ENCODE data around the gene MYH13.
"Not testable (repeated sequence)": the region's sequence is repeated elsewhere in the genome, so short reads cannot be mapped to it uniquely, and the experiment has no call there.

The MYH13 gene

DNA sequence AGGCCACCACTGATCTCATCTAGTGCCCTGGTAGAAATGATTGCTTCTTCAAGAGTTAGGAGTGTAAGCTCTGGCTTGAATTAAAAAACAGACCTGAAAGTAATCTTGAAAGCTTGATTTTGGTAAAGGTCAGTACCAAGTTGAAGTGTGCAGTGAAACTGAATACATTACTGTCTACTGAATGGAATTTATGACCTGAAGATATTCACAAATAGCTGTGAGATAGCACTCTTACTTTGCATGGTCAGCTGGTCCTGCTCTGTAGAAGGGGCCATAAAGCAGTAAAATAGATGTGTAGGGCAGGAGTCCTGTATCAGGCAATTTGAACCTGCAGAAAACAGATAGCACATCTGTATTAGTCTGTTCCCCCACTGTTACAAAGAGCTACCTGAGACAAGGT is 78.6 kb downstream of the MYH13 start:
- H4K20me1 ChIP-seq (ENCODE audit: insufficient read depth): no peaks in the 10 kb centered on the region
- no peak overlapping the region for H3K4me3 ChIP-seq (IDR thresholded peaks at IDR 0.05; ENCODE audit: insufficient read depth, low read depth, low read length)
- H3K27me3 ChIP-seq (ENCODE audit: insufficient read depth, low read depth): no peaks in the 10 kb centered on the region
- no peak overlapping the region for H3K4me2 ChIP-seq
- no peaks in the 10 kb centered on the region for H3K79me2 ChIP-seq (ENCODE audit: insufficient read depth, low read depth)
- no peaks in the 10 kb centered on the region for H3K36me3 ChIP-seq (ENCODE audit: insufficient read depth)
- no peaks in the 10 kb centered on the region for H3K4me1 ChIP-seq (ENCODE audit: low read depth, poor library complexity, severe bottlenecking)
- no peak overlapping the region for H2AFZ ChIP-seq (ENCODE audit: low read depth)
- no peak overlapping the region for H3K9ac ChIP-seq
- no peak overlapping the region for H3K27ac ChIP-seq
- TF ChIP-seq, protein P1, sequence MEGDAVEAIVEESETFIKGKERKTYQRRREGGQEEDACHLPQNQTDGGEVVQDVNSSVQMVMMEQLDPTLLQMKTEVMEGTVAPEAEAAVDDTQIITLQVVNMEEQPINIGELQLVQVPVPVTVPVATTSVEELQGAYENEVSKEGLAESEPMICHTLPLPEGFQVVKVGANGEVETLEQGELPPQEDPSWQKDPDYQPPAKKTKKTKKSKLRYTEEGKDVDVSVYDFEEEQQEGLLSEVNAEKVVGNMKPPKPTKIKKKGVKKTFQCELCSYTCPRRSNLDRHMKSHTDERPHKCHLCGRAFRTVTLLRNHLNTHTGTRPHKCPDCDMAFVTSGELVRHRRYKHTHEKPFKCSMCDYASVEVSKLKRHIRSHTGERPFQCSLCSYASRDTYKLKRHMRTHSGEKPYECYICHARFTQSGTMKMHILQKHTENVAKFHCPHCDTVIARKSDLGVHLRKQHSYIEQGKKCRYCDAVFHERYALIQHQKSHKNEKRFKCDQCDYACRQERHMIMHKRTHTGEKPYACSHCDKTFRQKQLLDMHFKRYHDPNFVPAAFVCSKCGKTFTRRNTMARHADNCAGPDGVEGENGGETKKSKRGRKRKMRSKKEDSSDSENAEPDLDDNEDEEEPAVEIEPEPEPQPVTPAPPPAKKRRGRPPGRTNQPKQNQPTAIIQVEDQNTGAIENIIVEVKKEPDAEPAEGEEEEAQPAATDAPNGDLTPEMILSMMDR (conservative IDR thresholded peaks at IDR 0.05; ENCODE audit: low read depth, low read length): no peak

DNA sequence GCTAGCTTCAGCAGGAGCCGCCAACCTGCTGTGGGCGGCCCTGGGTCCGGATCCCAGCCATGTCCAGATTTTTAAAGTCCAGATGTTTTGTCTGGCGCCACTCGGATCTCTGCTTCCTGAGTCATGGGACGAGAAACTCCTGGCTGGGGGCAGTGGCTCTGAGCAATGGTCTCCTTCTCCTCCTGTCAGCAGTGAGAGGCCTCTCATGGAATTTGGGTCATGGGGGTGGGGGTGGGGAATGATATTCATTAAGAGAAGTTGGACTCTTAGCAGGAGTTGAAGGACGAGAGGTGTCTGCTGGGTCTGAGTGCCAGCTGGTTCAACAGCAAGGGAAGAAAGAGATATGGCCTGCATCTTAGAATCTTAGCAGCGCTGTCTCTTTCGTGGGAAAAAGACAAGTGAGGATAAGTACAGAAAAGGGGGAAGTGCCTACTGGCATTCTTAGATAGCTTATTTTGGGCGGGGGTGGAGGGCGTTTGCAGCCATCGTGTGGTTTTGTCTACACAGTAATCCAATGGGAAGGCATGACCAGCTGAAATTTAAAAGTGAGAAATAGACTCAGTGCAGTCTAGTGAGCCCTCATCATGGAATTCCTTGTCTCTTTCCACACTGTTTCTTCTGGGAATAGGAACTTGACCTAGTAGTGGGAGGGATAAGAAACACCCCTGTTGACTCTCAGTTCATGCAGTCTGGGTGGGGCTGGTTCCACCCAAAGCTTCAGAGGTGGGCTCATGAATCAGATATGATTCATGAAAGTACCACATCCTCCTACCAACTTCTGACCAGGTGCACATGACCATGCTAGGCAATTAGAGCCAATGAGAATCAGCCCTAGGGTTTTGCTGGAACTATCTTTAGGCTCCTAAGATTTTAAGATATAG is 80.5 kb downstream of the MYH13 start:
- Histone ChIP-seq H3K4me2 (no peak overlapping the region), H4K20me1 (ENCODE audit: insufficient read depth) (no peaks in the 10 kb centered on the region), H3K4me1 (ENCODE audit: low read depth, poor library complexity, severe bottlenecking) (no peaks in the 10 kb centered on the region), H3K27me3 (ENCODE audit: insufficient read depth, low read depth) (no peaks in the 10 kb centered on the region), H3K79me2 (ENCODE audit: insufficient read depth, low read depth) (no peaks in the 10 kb centered on the region), H3K36me3 (ENCODE audit: insufficient read depth) (no peaks in the 10 kb centered on the region), H3K9ac (no peak overlapping the region), H3K4me3 (IDR thresholded peaks at IDR 0.05; ENCODE audit: insufficient read depth, low read depth, low read length) (no peak overlapping the region), H2AFZ (ENCODE audit: low read depth) (no peak overlapping the region), H3K27ac (no peak overlapping the region)
- TF ChIP-seq, protein P1 (conservative IDR thresholded peaks at IDR 0.05; ENCODE audit: low read depth, low read length): no peak

DNA sequence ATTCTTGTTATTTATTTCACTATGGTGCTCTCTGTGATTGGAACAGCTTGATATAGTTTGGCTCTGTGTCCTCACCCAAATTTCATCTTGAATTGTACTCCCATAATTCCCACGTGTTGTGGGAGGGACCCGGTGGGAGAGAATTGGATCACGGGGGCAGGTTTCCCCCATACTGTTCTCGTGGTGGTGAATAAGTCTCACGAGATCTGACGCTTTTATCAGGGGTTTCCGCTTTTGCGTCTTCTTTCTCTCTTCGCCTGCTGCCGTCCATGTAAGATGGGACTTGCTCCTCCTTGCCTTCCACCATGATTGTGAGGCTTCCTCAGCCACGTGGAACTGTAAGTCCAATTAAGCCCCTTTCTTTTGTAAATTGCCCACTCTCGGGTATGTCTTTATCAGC is 81.2 kb downstream of the MYH13 start:
- H3K4me1 ChIP-seq (ENCODE audit: low read depth, poor library complexity, severe bottlenecking); H3K4me3 ChIP-seq (IDR thresholded peaks at IDR 0.05; ENCODE audit: insufficient read depth, low read depth, low read length); H3K36me3 ChIP-seq (ENCODE audit: insufficient read depth); H4K20me1 ChIP-seq (ENCODE audit: insufficient read depth); H3K9ac ChIP-seq; H3K27me3 ChIP-seq (ENCODE audit: insufficient read depth, low read depth); H3K27ac ChIP-seq; H2AFZ ChIP-seq (ENCODE audit: low read depth); H3K79me2 ChIP-seq (ENCODE audit: insufficient read depth, low read depth); H3K4me2 ChIP-seq: not testable (repeated sequence)

DNA sequence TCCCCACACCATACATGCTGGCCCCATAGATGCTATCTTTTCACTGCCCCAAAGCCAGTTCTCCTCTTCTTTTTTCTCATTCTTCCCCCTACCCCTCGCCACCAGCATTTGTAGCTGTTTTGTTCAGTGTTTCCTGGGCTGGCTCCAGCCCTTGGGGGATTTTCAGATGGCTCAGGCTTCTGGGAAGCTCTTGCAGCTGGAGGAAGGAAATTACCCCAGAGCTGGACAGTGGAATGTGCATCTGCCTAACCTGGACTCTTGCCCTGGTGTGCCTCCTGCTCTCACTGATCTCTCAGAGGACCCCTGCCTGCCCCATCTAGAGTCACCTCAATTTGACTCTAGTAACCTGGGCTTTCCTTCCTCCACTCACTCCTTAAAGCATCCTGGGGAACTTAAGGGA is 82.8 kb downstream of the MYH13 start:
- no peaks in the 10 kb centered on the region for H4K20me1 ChIP-seq (ENCODE audit: insufficient read depth)
- H3K4me2 ChIP-seq: no peak overlapping the region
- no peak overlapping the region for H3K4me3 ChIP-seq (IDR thresholded peaks at IDR 0.05; ENCODE audit: insufficient read depth, low read depth, low read length)
- no peaks in the 10 kb centered on the region for H3K36me3 ChIP-seq (ENCODE audit: insufficient read depth)
- no peaks in the 10 kb centered on the region for H3K79me2 ChIP-seq (ENCODE audit: insufficient read depth, low read depth)
- H3K27ac ChIP-seq: no peak overlapping the region
- TF ChIP-seq, protein P1 (conservative IDR thresholded peaks at IDR 0.05; ENCODE audit: low read depth, low read length): no peak
- no peaks in the 10 kb centered on the region for H3K27me3 ChIP-seq (ENCODE audit: insufficient read depth, low read depth)
- no peak overlapping the region for H3K9ac ChIP-seq
- no peaks in the 10 kb centered on the region for H3K4me1 ChIP-seq (ENCODE audit: low read depth, poor library complexity, severe bottlenecking)
- H2AFZ ChIP-seq (ENCODE audit: low read depth): no peak overlapping the region

DNA sequence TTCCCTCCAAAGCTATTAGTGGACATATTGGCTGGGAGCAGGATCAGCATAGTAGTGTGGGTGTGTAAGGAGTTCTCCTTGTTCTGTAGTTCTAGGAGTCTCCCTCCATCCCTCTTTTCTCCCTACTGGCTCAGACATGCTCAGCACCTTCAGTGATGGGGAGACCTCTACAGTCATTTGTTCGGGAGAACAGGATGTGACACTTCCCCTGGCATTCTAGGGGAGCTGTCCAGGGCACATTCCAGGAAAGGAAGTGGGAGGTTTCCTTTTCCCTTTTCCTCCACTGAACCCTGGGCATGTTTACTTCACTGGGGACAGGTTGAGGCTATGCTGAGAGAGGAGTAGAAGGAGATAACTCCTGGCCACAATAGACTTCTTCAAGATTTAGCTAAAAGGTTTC is 86.5 kb downstream of the MYH13 start:
- TF ChIP-seq, protein P1 (conservative IDR thresholded peaks at IDR 0.05; ENCODE audit: low read depth, low read length): no peak
- Histone ChIP-seq H2AFZ (ENCODE audit: low read depth) (no peak overlapping the region), H3K36me3 (ENCODE audit: insufficient read depth) (no peaks in the 10 kb centered on the region), H3K79me2 (ENCODE audit: insufficient read depth, low read depth) (no peaks in the 10 kb centered on the region), H3K9ac (no peak overlapping the region), H3K4me3 (IDR thresholded peaks at IDR 0.05; ENCODE audit: insufficient read depth, low read depth, low read length) (no peak overlapping the region), H3K27ac (no peak overlapping the region), H3K27me3 (ENCODE audit: insufficient read depth, low read depth) (no peaks in the 10 kb centered on the region), H3K4me1 (ENCODE audit: low read depth, poor library complexity, severe bottlenecking) (no peaks in the 10 kb centered on the region), H4K20me1 (ENCODE audit: insufficient read depth) (no peaks in the 10 kb centered on the region), H3K4me2 (no peak overlapping the region)

Data from KMS-11 (cell line).